22Rv1 (cell line): ENCODE results near the gene MAP3K5.

Experiments used
- ZFX ChIP-seq: fragments of 450-650 bp; IDR thresholded peaks from 2 replicates; pipeline ENCODE4 v1.6.1; 2017; ENCODE audit warnings: antibody characterized with exemption, borderline replicate concordance
- TF ChIP-seq, protein P1 (sequence below): fragments of 450-650 bp; IDR thresholded peaks from 2 replicates; pipeline ENCODE4 v1.5.1; 2017; ENCODE audit warnings: mild to moderate bottlenecking

DNA sequence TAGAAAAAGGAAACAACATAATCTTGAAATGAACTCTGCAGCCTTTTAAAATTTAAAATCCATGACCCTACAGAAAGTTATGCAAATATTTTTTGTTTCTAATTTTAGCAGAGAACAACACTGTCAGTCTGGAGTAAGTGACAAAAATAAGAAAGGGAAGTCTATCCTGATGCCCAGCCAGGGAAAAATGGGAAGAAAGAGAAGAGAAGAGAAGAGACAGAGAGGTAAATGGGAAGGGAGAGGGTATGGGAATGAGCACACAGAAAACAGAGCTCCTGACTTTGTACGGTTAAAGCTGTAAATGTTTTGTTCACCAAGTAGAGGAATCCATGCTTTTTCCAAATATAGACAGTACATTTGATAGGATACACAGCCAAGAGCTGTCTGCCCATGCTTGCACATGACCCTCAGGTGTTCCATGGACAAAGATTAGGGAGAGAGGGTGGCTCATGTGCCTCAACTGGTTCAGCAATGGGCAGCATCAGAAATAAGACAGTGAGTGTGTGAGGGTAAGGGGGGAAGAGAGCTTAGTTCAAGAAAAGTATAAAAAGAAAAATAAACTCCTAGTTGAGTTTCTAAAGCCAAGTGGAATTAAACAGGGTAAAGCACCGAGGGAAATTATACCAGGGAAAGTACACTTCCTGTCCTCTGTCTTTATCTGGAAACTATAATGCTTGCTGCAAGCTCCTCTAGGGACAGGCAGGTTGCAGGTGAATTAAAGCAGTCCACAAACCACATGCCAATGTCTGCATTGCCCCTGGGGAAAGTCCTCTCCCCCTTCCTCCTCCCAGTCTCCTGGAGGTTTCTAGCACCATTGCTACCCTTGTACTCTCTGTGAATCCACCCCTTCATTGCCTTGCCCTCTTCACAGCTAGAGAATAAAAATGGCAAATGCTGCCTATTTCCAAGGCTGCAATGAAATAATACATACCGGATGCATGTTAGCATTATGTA is 30.0 kb downstream of the MAP3K5 start:
- TF ChIP-seq, protein P1, sequence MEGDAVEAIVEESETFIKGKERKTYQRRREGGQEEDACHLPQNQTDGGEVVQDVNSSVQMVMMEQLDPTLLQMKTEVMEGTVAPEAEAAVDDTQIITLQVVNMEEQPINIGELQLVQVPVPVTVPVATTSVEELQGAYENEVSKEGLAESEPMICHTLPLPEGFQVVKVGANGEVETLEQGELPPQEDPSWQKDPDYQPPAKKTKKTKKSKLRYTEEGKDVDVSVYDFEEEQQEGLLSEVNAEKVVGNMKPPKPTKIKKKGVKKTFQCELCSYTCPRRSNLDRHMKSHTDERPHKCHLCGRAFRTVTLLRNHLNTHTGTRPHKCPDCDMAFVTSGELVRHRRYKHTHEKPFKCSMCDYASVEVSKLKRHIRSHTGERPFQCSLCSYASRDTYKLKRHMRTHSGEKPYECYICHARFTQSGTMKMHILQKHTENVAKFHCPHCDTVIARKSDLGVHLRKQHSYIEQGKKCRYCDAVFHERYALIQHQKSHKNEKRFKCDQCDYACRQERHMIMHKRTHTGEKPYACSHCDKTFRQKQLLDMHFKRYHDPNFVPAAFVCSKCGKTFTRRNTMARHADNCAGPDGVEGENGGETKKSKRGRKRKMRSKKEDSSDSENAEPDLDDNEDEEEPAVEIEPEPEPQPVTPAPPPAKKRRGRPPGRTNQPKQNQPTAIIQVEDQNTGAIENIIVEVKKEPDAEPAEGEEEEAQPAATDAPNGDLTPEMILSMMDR, result no peak
- no peak for TF ChIP-seq ZFX
